Measurements from ENCODE around the gene EHD4.

GRCh38 chr15:41952013-41952563 is 20.3 kb downstream of the EHD4 start:
- TF ChIP-seq CTCF (IDR thresholded peaks at IDR 0.05) (no peak), POLR2A (IDR thresholded peaks at IDR 0.05) (no peak)
